ENCODE results near the gene HAGHL.

- TF ChIP-seq, protein P1, sequence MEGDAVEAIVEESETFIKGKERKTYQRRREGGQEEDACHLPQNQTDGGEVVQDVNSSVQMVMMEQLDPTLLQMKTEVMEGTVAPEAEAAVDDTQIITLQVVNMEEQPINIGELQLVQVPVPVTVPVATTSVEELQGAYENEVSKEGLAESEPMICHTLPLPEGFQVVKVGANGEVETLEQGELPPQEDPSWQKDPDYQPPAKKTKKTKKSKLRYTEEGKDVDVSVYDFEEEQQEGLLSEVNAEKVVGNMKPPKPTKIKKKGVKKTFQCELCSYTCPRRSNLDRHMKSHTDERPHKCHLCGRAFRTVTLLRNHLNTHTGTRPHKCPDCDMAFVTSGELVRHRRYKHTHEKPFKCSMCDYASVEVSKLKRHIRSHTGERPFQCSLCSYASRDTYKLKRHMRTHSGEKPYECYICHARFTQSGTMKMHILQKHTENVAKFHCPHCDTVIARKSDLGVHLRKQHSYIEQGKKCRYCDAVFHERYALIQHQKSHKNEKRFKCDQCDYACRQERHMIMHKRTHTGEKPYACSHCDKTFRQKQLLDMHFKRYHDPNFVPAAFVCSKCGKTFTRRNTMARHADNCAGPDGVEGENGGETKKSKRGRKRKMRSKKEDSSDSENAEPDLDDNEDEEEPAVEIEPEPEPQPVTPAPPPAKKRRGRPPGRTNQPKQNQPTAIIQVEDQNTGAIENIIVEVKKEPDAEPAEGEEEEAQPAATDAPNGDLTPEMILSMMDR (conservative IDR thresholded peaks at IDR 0.05; ENCODE audit: low read depth, low read length) = no peak
- no peak for TF ChIP-seq EZH2 (IDR thresholded peaks at IDR 0.05; ENCODE audit: borderline replicate concordance, low read depth, low read length, poor library complexity, severe bottlenecking)
Measured at GRCh38 chr16:689175-689897, 37.6 kb upstream of the HAGHL start.

All from A673 (cell line).